Peyer's patch (tissue), 4 donors: ENCODE measurements around the gene NDUFB10. TPM values are rescaled to one million over a fixed set of nuclear protein-coding genes. Genes with fewer than 3 reads are reported as not detected.

Source experiments
- DNase-seq, 3 donors: peaks; one replicate each; pipeline ENCODE4 v3.0.0-alpha.2; 2017 to 2019
- H3K27ac ChIP-seq, 4 donors: fragments of 200-600 bp; sonication (generic); one replicate each; pipeline ENCODE4 v1.5.1; 2016 to 2019
- H3K27me3 ChIP-seq, 2 donors: fragments of 200-600 bp; sonication (generic); one replicate each; pipeline ENCODE4 v1.5.1; 2019
- H3K36me3 ChIP-seq, 3 donors: fragments of 200-600 bp; sonication (generic); one replicate each; pipeline ENCODE4 v1.5.1; 2016 to 2019
- H3K4me1 ChIP-seq, 4 donors: fragments of 200-600 bp; sonication (generic); one replicate each; pipeline ENCODE4 v1.5.1; 2016 to 2019
- H3K4me3 ChIP-seq, 4 donors: fragments of 200-600 bp; sonication (generic); 1 replicate in 3 of 4; 2 replicates in 1 of 4; pipeline ENCODE4 v1.5.1; 2016 to 2019; ENCODE audit warnings: mild to moderate bottlenecking in 1 of 4
- H3K9me3 ChIP-seq, 4 donors: fragments of 200-600 bp; sonication (generic); one replicate each; pipeline ENCODE4 v1.5.1; 2016 to 2019; ENCODE audit warnings: mild to moderate bottlenecking in 1 of 4
- POLR2A ChIP-seq, 2 donors: fragments of 450-650 bp; IDR thresholded peaks; one replicate each; pipeline ENCODE4 v1.5.1; 2017; ENCODE audit warnings: antibody characterized with exemption in 2 of 2, mild to moderate bottlenecking in 2 of 2, moderate library complexity in 2 of 2
- total RNA-seq, 4 donors: library from RNA; depleted of rRNA; stranded (reverse); fragments of >200 nt; gene quantifications; one replicate each; pipeline ENCODE4 v1.1.0, GENCODE V29; 2016
- TF ChIP-seq, protein P1 (sequence below), 6 experiments: fragments of 450-650 bp in 4 of 6; fragments of 200-600 bp in 2 of 6; sonication (generic) in 1 of 6; IDR thresholded peaks; one replicate each; pipeline ENCODE4 v1.5.1; 2017 to 2019; ENCODE audit warnings: antibody characterized with exemption in 6 of 6, mild to moderate bottlenecking in 3 of 6, moderate library complexity in 1 of 6

Gene NDUFB10
- 100 to 1,000 TPM in 3 of 4 donors, 10 to 100 TPM in 1; 55.3 to 373 (median 236) TPM for total RNA-seq

DNA sequence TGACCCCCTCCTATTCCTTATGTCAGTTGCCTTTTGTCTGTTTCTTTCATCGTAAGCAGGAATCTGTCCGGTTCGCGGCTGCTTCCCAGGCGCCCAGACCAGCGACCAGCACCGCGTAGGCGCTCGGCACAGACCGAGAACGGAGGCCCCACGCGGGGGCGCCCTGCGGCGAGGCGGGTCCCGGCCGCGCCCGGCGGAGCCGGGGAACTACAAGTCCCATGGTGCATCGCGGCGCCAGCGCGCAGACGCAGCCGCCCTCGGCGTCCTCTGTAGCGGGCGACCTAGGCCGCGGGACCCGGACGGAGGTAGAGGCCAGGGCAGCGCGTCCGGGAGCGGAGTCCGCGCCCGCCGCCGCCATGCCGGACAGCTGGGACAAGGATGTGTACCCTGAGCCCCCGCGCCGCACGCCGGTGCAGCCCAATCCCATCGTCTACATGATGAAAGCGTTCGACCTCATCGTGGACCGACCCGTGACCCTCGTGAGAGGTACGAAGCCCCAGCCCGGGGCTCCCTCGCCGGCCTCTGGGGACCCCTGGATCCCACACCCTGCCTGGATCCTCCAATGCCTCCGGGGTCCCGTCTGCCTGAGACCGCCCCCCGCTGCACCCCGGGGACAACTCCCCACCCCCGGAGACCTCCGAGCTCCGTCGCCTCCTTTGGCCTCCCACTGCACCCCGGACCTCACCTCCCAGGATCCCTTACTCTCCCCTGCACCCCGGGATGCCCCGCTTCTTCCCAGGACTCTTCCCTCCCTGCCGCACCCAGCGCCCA lies at the start of gene NDUFB10:
NDUFB10 (plus strand) TSS at position 270 of the 771 bp plus-strand sequence; CDS start at position 357, 87 bp downstream.
- Histone ChIP-seq H3K4me3 (peak within 1 kb of the TSS; percentile 79 to 86 (median 80)), H3K27ac (peak within 1 kb of the TSS; percentile 84 to 89 (median 88)), H3K36me3 (peaks cover 0 to 25% (median 0%) of the 10 kb centered on the region in 3 donors), H3K9me3 (no peaks in the 10 kb centered on the region), H3K27me3 (no peaks in the 10 kb centered on the region), H3K4me1 (peaks cover 0 to 27% (median 19%) of the 10 kb centered on the region in 4 donors)
- DNase-seq: peak; percentile 88 to 97 (median 97)
- TF ChIP-seq POLR2A (IDR thresholded peaks at IDR 0.05): peak; percentile 93 to 98
- TF ChIP-seq, protein P1, sequence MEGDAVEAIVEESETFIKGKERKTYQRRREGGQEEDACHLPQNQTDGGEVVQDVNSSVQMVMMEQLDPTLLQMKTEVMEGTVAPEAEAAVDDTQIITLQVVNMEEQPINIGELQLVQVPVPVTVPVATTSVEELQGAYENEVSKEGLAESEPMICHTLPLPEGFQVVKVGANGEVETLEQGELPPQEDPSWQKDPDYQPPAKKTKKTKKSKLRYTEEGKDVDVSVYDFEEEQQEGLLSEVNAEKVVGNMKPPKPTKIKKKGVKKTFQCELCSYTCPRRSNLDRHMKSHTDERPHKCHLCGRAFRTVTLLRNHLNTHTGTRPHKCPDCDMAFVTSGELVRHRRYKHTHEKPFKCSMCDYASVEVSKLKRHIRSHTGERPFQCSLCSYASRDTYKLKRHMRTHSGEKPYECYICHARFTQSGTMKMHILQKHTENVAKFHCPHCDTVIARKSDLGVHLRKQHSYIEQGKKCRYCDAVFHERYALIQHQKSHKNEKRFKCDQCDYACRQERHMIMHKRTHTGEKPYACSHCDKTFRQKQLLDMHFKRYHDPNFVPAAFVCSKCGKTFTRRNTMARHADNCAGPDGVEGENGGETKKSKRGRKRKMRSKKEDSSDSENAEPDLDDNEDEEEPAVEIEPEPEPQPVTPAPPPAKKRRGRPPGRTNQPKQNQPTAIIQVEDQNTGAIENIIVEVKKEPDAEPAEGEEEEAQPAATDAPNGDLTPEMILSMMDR (IDR thresholded peaks at IDR 0.05): peak; percentile 64 to 82 (median 78)

DNA sequence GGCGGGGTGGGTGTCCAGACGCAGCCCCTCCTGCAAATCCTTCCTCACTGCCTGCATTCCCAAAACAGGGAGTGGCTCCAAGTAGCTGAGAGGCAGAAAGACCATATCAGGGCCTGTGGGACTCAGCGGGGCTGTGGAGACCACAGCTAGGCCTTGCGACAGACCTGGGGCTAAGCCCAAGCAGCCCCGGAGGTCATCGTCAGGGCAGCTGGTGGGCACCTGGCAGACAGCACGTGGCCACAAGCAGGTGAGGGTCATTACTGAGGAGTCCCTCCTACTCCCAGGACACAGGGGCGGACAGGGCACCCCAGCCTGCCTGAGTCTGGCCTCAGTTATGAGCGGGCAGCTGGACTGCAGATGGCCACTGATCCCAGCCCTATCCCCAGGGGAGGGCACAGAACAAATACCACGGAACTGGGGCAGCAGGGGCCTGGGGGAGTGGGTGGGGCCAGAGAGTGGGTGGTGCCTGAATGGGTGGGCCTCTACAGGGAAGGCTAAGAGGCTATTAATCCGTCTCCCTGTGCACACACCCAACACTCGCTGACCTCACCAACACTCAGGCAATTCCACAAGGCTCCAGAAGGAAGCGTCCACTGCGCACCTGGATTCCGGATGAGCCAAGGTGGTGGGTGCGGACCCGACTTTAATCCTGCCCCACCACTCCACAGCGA lies 49.6 kb upstream of the NDUFB10 start:
- no peaks in the 10 kb centered on the region for H3K9me3 ChIP-seq
- peaks cover 0 to 7% (median 4%) of the 10 kb centered on the region in 4 donors for H3K4me1 ChIP-seq
- peak in 2 of 3 donors; percentile 50 to 63 for DNase-seq
- TF ChIP-seq, protein P1 (IDR thresholded peaks at IDR 0.05): no peak
- TF ChIP-seq POLR2A (IDR thresholded peaks at IDR 0.05): no peak
- H3K27me3 ChIP-seq: no peaks in the 10 kb centered on the region
- H3K4me3 ChIP-seq: no peak overlapping the region
- no peaks in the 10 kb centered on the region for H3K36me3 ChIP-seq
- H3K27ac ChIP-seq: no peak overlapping the region

- peaks cover 0 to under 1% of the 10 kb centered on the region in 2 donors for H3K27me3 ChIP-seq
- no peak for TF ChIP-seq POLR2A (IDR thresholded peaks at IDR 0.05)
- TF ChIP-seq, protein P1 (IDR thresholded peaks at IDR 0.05): no peak
These were observed 47.7 kb upstream of the NDUFB10 start for GRCh38 chr16:1911467-1912214.

DNA sequence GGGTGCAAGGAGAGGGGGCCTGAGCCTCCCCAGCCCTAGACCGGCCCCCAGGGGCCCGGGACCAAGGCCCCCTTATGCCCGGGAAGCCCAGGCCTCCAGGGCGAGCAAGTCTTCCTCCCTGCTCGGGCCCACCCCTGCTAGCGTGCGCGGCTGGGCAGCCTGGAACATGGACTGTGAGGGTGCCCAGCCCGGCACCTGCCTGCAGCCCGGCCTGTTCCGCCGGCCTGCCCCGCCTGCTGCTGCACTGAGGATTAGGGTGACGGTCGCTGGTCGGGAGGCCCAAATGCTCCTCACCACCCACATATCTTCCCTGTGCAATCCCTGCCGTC lies 47.2 kb upstream of the NDUFB10 start:
- peaks cover 0 to 6% of the 10 kb centered on the region in 2 donors for H3K27me3 ChIP-seq
- peak in 1 of 3 donors; percentile 50 for DNase-seq
- H3K36me3 ChIP-seq: no peaks in the 10 kb centered on the region
- no peak overlapping the region for H3K27ac ChIP-seq
- peaks cover 0 to 8% (median 4%) of the 10 kb centered on the region in 4 donors for H3K4me1 ChIP-seq
- H3K4me3 ChIP-seq: no peak overlapping the region
- TF ChIP-seq, protein P1 (IDR thresholded peaks at IDR 0.05): no peak
- no peak for TF ChIP-seq POLR2A (IDR thresholded peaks at IDR 0.05)
- no peaks in the 10 kb centered on the region for H3K9me3 ChIP-seq

More at GRCh38 chr16:1911467-1912214, 47.7 kb upstream of the NDUFB10 start:
- Histone ChIP-seq H3K36me3 (no peaks in the 10 kb centered on the region), H3K4me3 (no peak overlapping the region), H3K4me1 (peaks cover 0 to 7% (median 4%) of the 10 kb centered on the region in 4 donors), H3K9me3 (no peaks in the 10 kb centered on the region), H3K27ac (no peak overlapping the region)
- peak in 1 of 3 donors; percentile 48 for DNase-seq

DNA sequence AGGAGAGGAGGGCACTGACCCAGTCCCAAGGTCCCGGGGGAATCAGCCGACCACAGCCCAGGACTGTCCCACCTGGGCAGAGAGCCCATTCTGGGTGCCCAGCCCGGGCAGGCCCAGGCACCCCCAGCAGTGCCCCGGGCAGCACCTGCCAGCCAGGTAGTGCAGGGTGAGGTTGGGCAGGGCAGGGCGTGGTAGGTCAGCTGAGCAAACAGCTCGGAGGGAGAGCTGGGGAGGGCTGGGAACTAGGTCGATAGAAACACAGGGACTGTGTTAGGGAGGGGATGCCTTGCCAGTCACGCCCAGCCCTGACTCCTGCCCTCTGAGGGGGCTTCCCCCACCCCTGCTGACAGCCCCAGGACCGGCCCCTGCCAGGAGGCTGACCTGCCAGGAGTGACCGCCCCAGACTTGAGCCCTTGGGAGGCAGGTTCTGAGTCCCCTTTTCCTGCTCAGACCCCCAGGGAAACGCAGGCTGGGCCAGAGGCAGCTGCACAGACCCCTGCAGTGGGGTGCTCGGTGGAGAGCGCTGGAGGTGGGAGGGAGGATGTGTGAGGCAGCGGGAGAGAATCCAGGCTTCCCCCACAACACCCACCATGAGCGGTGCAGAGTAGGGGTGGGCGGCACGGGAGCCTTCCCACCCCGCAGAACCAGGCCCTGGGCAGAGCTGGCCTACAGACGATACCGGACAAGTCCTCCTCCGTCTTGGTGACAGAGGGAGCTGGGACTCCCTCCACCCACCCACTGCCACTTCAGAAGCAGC lies 45.8 kb upstream of the NDUFB10 start:
- DNase-seq: peak in 2 of 3 donors; percentile 87 to 90
- H3K27me3 ChIP-seq: peaks cover 0 to 14% of the 10 kb centered on the region in 2 donors
- H3K9me3 ChIP-seq: no peaks in the 10 kb centered on the region
- TF ChIP-seq, protein P1 (IDR thresholded peaks at IDR 0.05): no peak
- peak in 1 of 2 donors; percentile 25 for TF ChIP-seq POLR2A (IDR thresholded peaks at IDR 0.05)
- no peaks in the 10 kb centered on the region for H3K36me3 ChIP-seq
- H3K27ac ChIP-seq: peak overlapping the region in 3 of 4 donors; percentile 12 to 65 (median 38)
- H3K4me3 ChIP-seq: no peak overlapping the region
- peaks cover 0 to 18% (median 4%) of the 10 kb centered on the region in 4 donors for H3K4me1 ChIP-seq
